ENCODE results near the gene ATG13.
A peak's percentile ranks its signal among the peaks of the same experiment; 100 is the strongest.
"Not testable (repeated sequence)": the region's sequence is repeated elsewhere in the genome, so short reads cannot be mapped to it uniquely, and the experiment has no call there.

ATG13 gene

DNA sequence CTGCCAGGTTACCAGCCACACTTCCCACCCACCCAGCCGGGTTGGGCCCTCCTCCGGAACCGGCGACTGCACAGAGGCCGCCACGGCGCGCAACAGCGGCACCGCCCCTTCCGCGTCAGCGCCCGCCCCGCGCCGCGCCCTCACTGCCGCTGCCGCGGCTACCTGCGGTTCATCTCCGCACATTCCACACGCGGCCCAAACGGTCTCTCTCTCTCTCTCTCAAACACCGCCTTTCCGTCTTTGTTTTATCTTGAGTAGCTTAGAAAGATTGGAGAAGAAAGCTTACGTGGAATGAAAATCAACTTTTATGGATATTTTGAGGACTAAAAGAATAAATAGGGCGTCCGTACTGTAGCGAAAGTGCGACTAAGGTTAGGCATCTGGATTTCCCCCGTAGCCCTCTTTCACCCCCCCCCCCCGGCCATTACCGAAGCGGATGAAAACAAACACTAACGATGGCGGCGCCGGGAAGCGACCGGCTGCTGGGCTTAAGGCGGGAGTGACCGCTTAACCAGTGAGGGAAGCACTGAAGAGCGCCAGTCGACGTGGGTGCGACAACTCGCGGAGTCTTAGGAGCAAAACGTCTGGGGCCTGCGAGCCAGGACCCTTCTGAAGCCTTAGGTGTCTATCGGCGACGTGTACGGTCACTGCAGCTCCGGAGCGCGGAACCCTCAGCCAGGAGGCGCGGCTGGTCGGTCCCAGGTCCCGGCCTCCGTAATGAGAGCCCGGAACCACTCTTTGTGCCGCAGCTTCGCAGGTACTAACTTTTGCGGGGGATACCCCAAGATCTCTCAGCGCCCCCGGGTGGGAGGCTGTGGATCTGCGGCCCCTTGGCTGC lies at the start of gene ATG13, which contains the start of gene HARBI1:
Gene ATG13 (plus strand): TSS at position 420 of the 838 bp plus-strand sequence. CDS start 26,739 bp downstream, outside the sequence.
Gene HARBI1 (minus strand): TSS at position 94 of the 838 bp plus-strand sequence. CDS start 990 bp downstream, outside the sequence.
- Histone ChIP-seq H3K4me3 (ENCODE audit: low read depth, low read length) (peak within 1 kb of the TSS; percentile 100), H3K36me3 (ENCODE audit: control insufficient read depth, insufficient read depth, low read length) (peaks cover 7% of the 10 kb centered on the region), H3K9ac (ENCODE audit: low read length) (peak within 1 kb of the TSS; percentile 99), H3K4me1 (ENCODE audit: control insufficient read depth, insufficient read depth, low read length) (0 out of 2 replicates have a peak, but pooled peaks cover 3% of the 10 kb centered on the region), H3K9me3 (ENCODE audit: control insufficient read depth, insufficient read depth, low read depth, low read length) (no peaks in the 10 kb centered on the region), H3K27me3 (ENCODE audit: control insufficient read depth, insufficient read depth, low read length) (no peaks in the 10 kb centered on the region), H3K27ac (ENCODE audit: low read depth, low read length) (peak within 1 kb of the TSS; percentile 99)

DNA sequence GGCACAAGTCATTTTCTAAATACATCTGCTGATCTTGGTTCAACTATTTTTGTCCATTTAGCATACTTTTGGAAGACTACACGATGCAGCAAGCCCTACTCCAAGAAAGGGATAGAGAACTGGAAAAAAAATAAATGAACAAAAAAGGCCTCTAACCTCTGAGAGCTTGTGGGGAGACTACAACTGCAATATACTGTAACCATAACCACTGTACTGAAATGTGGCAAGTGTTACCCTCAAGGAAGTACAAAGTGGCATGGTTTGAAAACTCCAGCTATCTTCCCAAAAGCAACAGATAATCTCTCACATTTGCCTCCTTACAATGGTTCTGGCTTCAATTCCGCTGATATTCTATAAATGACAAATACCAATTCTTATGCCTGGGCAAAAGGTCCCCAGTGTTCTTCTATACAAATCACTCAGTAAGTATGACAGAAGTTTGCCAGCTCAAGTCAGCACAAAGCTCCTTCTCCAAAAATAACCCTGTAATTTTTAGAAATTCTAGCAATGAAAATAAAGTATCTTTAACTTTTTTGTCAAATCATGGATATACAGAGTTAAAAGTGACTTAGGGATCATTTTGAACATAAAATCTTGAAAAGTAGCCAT lies 46.5 kb upstream of the ATG13 start:
- H3K27ac ChIP-seq (ENCODE audit: low read depth, low read length): no peak overlapping the region
- H3K27me3 ChIP-seq (ENCODE audit: control insufficient read depth, insufficient read depth, low read length): no peaks in the 10 kb centered on the region
- H3K9ac ChIP-seq (ENCODE audit: low read length): no peak overlapping the region
- peaks cover 2% of the 10 kb centered on the region; the same call in 1 of the 2 replicates for H3K9me3 ChIP-seq (ENCODE audit: control insufficient read depth, insufficient read depth, low read depth, low read length)
- H3K4me3 ChIP-seq (ENCODE audit: low read depth, low read length): no peak overlapping the region
- no peaks in the 10 kb centered on the region for H3K4me1 ChIP-seq (ENCODE audit: control insufficient read depth, insufficient read depth, low read length)
- no peaks in the 10 kb centered on the region for H3K36me3 ChIP-seq (ENCODE audit: control insufficient read depth, insufficient read depth, low read length)

DNA sequence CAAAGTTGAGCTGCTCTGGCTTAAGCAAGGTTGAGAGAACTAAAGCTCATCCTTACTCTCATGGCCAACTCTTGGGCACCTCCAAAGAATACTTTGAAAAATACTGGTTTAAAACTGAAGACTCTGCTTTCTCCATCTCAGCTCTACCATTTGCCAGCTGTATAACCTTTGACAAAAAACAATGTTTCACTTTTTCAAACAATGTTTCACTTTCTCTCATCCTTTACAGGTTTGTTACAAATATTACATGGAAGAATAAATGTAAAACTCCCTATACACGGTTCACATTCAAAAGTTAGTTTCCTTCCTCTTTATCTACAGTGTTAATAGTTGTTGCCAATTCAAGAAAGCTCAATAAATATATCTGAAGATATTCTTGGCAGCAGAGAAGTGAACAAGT lies 42.7 kb upstream of the ATG13 start:
- Histone ChIP-seq H3K27me3 (ENCODE audit: control insufficient read depth, insufficient read depth, low read length) (no peaks in the 10 kb centered on the region), H3K27ac (ENCODE audit: low read depth, low read length) (no peak overlapping the region), H3K36me3 (ENCODE audit: control insufficient read depth, insufficient read depth, low read length) (no peaks in the 10 kb centered on the region; the same call in 1 of the 2 replicates), H3K4me3 (ENCODE audit: low read depth, low read length) (no peak overlapping the region), H3K4me1 (ENCODE audit: control insufficient read depth, insufficient read depth, low read length) (no peaks in the 10 kb centered on the region), H3K9me3 (ENCODE audit: control insufficient read depth, insufficient read depth, low read depth, low read length) (peaks cover 2% of the 10 kb centered on the region; the same call in 1 of the 2 replicates), H3K9ac (ENCODE audit: low read length) (no peak overlapping the region)

DNA sequence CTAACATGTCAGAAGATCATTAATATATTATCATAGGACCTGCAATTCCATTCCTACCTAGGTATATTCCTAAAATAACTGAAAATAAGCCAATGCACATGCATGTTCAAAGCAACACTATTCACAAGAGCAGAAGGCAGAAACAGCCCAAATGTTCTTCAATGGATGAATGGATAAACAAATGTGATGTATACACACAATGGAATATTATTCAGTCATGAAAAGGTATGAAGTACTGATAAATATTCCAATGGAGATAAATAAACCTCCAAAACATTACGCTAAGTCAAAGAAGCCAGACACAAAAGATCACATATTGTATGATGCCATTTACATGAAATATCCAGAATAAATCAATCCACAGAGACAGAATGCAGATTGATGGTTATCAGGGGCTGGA lies 40.3 kb upstream of the ATG13 start:
- no peaks in the 10 kb centered on the region for H3K27me3 ChIP-seq (ENCODE audit: control insufficient read depth, insufficient read depth, low read length)
- H3K4me1 ChIP-seq (ENCODE audit: control insufficient read depth, insufficient read depth, low read length): no peaks in the 10 kb centered on the region
- H3K36me3 ChIP-seq (ENCODE audit: control insufficient read depth, insufficient read depth, low read length): no peaks in the 10 kb centered on the region; the same call in 1 of the 2 replicates

DNA sequence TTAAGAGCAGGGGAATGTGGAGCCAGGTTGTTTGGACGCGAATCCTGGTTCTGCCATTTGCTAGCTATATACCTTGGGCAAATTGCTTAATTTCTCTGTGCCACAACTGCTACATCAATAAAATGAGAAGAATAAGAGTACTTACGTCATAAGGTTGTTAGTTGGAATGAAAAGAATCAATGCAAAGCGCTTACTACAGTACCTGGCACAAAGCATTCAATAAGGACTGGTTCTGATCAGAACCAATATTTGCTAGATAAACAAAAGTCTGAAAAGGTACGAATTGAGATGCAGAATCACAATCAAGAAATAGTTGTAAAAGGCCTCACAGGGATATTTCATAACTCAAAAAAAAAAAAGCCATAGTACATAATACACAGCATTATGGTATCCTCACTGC lies 34.8 kb upstream of the ATG13 start:
- H3K27ac ChIP-seq (ENCODE audit: low read depth, low read length): no peak overlapping the region
- H3K9ac ChIP-seq (ENCODE audit: low read length): no peak overlapping the region
- no peaks in the 10 kb centered on the region for H3K4me1 ChIP-seq (ENCODE audit: control insufficient read depth, insufficient read depth, low read length)
- no peaks in the 10 kb centered on the region; the same call in 1 of the 2 replicates for H3K9me3 ChIP-seq (ENCODE audit: control insufficient read depth, insufficient read depth, low read depth, low read length)
- H3K27me3 ChIP-seq (ENCODE audit: control insufficient read depth, insufficient read depth, low read length): no peaks in the 10 kb centered on the region
- H3K4me3 ChIP-seq (ENCODE audit: low read depth, low read length): no peak overlapping the region
- no peaks in the 10 kb centered on the region; the same call in 1 of the 2 replicates for H3K36me3 ChIP-seq (ENCODE audit: control insufficient read depth, insufficient read depth, low read length)

More for the DNA sequence above, 40.3 kb upstream of the ATG13 start:
- Histone ChIP-seq H3K9me3 (ENCODE audit: control insufficient read depth, insufficient read depth, low read depth, low read length) (peaks cover 2% of the 10 kb centered on the region; the same call in 1 of the 2 replicates), H3K27ac (ENCODE audit: low read depth, low read length) (no peak overlapping the region), H3K4me3 (ENCODE audit: low read depth, low read length) (no peak overlapping the region), H3K9ac (ENCODE audit: low read length) (no peak overlapping the region)

DNA sequence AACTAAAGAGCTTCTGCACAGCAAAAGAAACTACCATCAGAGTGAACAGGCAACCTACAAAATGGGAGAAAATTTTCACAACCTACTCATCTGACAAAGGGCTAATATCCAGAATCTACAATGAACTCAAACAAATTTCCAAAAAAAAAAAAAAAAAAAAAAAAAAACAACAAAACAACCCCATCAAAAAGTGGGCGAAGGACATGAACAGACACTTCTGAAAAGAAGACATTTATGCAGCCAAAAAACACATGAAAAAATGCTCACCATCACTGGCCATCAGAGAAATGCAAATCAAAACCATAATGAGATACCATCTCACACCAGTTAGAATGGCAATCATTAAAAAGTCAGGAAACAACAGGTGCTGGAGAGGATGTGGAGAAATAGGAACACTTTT lies 33.8 kb upstream of the ATG13 start:
- not testable (repeated sequence) for H3K9me3 ChIP-seq (ENCODE audit: control insufficient read depth, insufficient read depth, low read depth, low read length); H3K27ac ChIP-seq (ENCODE audit: low read depth, low read length); H3K36me3 ChIP-seq (ENCODE audit: control insufficient read depth, insufficient read depth, low read length); H3K27me3 ChIP-seq (ENCODE audit: control insufficient read depth, insufficient read depth, low read length); H3K4me3 ChIP-seq (ENCODE audit: low read depth, low read length); H3K9ac ChIP-seq (ENCODE audit: low read length); H3K4me1 ChIP-seq (ENCODE audit: control insufficient read depth, insufficient read depth, low read length)

DNA sequence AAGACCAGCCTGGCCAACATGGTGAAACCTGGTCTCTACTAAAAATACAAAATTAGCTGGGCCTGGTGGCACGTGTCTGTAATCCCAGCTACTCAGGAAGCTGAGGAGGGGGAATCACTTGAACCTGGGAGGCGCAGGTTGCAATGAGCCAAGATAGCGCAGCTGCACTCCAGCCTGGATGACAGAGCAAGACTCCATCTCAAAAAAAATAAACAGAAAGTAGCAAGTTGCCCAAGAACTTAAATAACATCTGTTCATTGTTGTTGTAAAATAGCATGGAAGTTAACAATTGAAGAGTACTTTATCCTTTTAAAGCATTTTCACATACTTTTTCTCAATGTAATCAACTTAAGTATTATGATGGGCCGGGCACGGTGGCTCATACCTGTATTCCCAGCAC lies 29.2 kb upstream of the ATG13 start:
- H3K4me1 ChIP-seq (ENCODE audit: control insufficient read depth, insufficient read depth, low read length): peaks cover 6% of the 10 kb centered on the region

DNA sequence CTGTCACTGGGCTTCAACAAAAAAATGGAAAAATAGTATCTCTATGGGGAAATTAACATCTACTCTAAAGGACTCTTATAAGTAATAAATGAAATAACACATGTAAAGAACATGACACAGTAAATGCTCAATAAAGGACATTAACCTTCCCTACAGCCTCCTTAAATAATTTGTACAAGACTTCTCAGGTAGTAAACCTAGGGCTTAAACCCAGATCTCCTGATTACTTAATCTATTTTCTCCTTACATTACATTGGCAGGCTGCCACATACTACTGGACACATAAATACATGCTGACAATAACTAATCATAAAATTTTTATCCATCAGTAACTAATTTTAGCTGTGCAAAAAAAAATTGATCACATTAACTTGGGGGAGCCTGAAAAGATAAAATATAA lies 28.4 kb upstream of the ATG13 start:
- H3K4me1 ChIP-seq (ENCODE audit: control insufficient read depth, insufficient read depth, low read length): peaks cover 7% of the 10 kb centered on the region
- H3K27ac ChIP-seq (ENCODE audit: low read depth, low read length): no peak overlapping the region
- no peaks in the 10 kb centered on the region for H3K9me3 ChIP-seq (ENCODE audit: control insufficient read depth, insufficient read depth, low read depth, low read length)
- H3K36me3 ChIP-seq (ENCODE audit: control insufficient read depth, insufficient read depth, low read length): no peaks in the 10 kb centered on the region
- no peak overlapping the region for H3K4me3 ChIP-seq (ENCODE audit: low read depth, low read length)
- H3K27me3 ChIP-seq (ENCODE audit: control insufficient read depth, insufficient read depth, low read length): no peaks in the 10 kb centered on the region
- no peak overlapping the region for H3K9ac ChIP-seq (ENCODE audit: low read length)

More for the DNA sequence above, 29.2 kb upstream of the ATG13 start:
- no peak overlapping the region for H3K4me3 ChIP-seq (ENCODE audit: low read depth, low read length)
- H3K27me3 ChIP-seq (ENCODE audit: control insufficient read depth, insufficient read depth, low read length): no peaks in the 10 kb centered on the region
- H3K9me3 ChIP-seq (ENCODE audit: control insufficient read depth, insufficient read depth, low read depth, low read length): no peaks in the 10 kb centered on the region
- no peak overlapping the region for H3K9ac ChIP-seq (ENCODE audit: low read length)
- no peaks in the 10 kb centered on the region for H3K36me3 ChIP-seq (ENCODE audit: control insufficient read depth, insufficient read depth, low read length)
- H3K27ac ChIP-seq (ENCODE audit: low read depth, low read length): no peak overlapping the region

DNA sequence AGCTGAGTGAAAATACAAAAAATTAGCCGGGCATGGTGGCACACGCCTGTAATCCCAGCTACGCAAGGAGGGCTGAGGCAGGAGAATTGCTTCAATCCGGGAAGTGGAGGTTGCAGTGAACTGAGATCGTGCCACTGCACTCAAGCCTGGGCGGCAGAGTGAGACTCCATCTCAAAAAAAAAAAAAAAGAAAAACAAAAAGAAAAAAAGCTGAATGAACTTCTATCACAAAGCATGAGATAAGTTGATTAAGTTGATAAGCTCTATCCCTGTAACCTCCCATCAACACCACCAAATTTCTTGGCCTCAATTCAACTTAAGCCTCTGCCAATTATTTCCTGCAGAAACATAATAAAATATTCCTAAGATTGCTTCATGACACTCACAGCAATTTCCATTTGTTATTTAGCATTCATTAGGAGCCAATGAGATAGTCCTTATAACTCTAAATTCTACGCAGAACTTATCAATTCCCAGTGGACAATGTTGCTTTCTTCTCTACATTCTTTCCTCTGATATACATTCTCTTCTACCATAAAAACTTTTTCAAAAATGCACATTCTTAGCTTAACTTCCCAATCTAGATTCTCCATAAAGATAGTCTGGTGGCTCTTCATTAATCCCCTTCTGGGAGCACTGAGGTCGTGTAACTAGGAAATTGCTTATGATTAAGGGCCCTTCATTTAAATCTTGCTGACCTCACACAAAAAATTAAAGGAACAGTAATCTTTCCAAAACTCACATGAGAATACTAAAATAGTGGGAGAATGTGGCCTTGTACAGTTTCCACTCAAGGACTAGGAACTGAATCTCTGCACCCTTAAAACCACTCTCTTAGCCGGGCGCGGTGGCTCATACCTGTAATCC lies 26.4 kb upstream of the ATG13 start:
- Histone ChIP-seq H3K4me1 (ENCODE audit: control insufficient read depth, insufficient read depth, low read length) (peaks cover 13% of the 10 kb centered on the region), H3K36me3 (ENCODE audit: control insufficient read depth, insufficient read depth, low read length) (no peaks in the 10 kb centered on the region), H3K9me3 (ENCODE audit: control insufficient read depth, insufficient read depth, low read depth, low read length) (no peaks in the 10 kb centered on the region), H3K27me3 (ENCODE audit: control insufficient read depth, insufficient read depth, low read length) (no peaks in the 10 kb centered on the region), H3K9ac (ENCODE audit: low read length) (no peak overlapping the region), H3K27ac (ENCODE audit: low read depth, low read length) (no peak overlapping the region), H3K4me3 (ENCODE audit: low read depth, low read length) (no peak overlapping the region)

DNA sequence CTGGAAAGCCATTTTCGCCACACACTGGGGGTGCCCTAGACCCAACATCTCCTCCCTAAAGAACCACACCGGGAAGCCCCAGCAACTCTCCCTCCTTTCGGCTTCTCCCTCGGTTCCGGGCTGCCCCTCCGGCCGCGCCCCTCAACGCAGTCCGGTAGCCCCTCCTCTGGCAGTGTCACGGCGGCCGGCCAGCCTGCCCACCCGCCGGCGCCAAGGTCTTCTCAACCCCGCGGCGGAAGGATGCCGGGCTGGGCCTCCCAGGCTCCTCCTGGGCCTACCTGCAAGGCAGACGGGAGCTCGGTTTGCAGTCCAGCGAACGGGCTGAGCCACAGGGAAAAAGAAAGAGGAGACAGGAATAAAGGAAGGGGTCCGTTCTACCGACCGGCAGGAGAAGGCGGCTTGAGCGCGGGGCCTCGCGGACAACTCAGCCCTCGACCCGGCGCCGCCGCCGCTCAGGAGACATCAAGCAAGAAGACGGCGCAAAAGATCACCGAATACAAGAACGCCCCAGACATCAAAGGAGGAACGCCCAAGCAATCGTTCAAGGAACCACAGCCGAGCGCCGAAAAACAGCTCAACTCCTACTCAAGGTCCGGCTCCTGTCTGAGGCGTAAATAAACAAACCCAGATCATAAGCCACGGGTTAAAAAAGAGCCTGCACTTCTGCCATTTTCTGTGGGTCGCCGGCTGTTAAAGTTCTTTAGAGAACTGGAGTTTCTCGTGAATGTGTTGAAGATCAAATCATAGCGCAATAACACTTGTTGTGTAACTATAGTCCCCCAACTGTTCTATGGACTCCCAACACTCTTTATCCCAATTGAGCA lies 23.6 kb upstream of the ATG13 start, which contains the start of gene AMBRA1:
Gene AMBRA1 (minus strand): TSS at position 474 of the 824 bp plus-strand sequence. CDS start 45,643 bp downstream, outside the sequence.
- H3K9ac ChIP-seq (ENCODE audit: low read length): peak within 1 kb of the TSS; percentile 92
- H3K9me3 ChIP-seq (ENCODE audit: control insufficient read depth, insufficient read depth, low read depth, low read length): no peaks in the 10 kb centered on the region
- H3K27ac ChIP-seq (ENCODE audit: low read depth, low read length): peak within 1 kb of the TSS; percentile 90; the same call in 1 of the 2 replicates
- H3K4me3 ChIP-seq (ENCODE audit: low read depth, low read length): peak within 1 kb of the TSS; percentile 97
- H3K36me3 ChIP-seq (ENCODE audit: control insufficient read depth, insufficient read depth, low read length): no peaks in the 10 kb centered on the region
- H3K4me1 ChIP-seq (ENCODE audit: control insufficient read depth, insufficient read depth, low read length): peaks cover 13% of the 10 kb centered on the region
- no peaks in the 10 kb centered on the region for H3K27me3 ChIP-seq (ENCODE audit: control insufficient read depth, insufficient read depth, low read length)
